GM12878 (cell line): ENCODE measurements around the gene ZNF646. TPM values are rescaled to one million over a fixed set of nuclear protein-coding genes. Genes with fewer than 3 reads are reported as not detected.

Experiments used
- ATAC-seq: fragments of 200-7000 bp; cut with Tn5 transposase; 3 replicates; pipeline ENCODE4 v1.9.1; 2020; ENCODE audit warnings: mild to moderate bottlenecking, moderate library complexity
- BruUV-seq: library from RNA; stranded (reverse); fragments of 400-500 nt; replicated peaks from 2 replicates; lab custom pipeline; 2021; lab: Mats Ljungman, UMichigan
- CTCF ChIA-PET: fragments of 300-600 bp; sonication (Branson Sonifier 250); formaldehyde crosslinking; extraction: SDS; loops from one replicate; lab custom pipeline; 2021; ENCODE audit warnings: inconsistent platforms; lab: Yijun Ruan, JAX
- POLR2A ChIA-PET: fragments of 350-600 bp; formaldehyde crosslinking; extraction: SDS; loops from one replicate; lab custom pipeline; 2021; ENCODE audit warnings: inconsistent platforms; lab: Charles Lee
- RAD21 ChIA-PET: fragments of 300-600 bp; sonication (Branson Sonifier 250); formaldehyde crosslinking; loops from one replicate; lab custom pipeline; 2023; ENCODE audit warnings: antibody characterized with exemption; ENCODE audit not compliant: unreplicated experiment; lab: Charles Lee
- SMC1A ChIA-PET: fragments of 300-600 bp; sonication (Branson Sonifier 250); formaldehyde crosslinking; loops from one replicate; lab custom pipeline; 2023; ENCODE audit not compliant: unreplicated experiment, uncharacterized antibody; lab: Charles Lee
- DNase-seq: peaks from one replicate; pipeline ENCODE4 v3.0.0-alpha.2; 2011; ENCODE audit warnings: low read depth, low spot score
- FAIRE-seq: peaks from 3 replicates; lab custom pipeline; 2011; peaks lifted over from hg19 to GRCh38; lab: Jason Lieb, UNC
- H2AFZ ChIP-seq: 2 replicates; pipeline ENCODE4 v1.6.0; 2011; ENCODE audit warnings: low read depth, low read length, control low read depth; ENCODE audit not compliant: control insufficient read depth
- H3K27ac ChIP-seq: 2 replicates; pipeline ENCODE4 v1.5.1; 2011; ENCODE audit warnings: control low read depth; ENCODE audit not compliant: control insufficient read depth, insufficient read depth
- H3K27me3 ChIP-seq, 2 experiments: replicated peaks in 1 of 2; 2 replicates each; pipeline versions ENCODE4 v1.6.0 to v1.6.1; 2011; ENCODE audit warnings: low read length in 1 of 2; ENCODE audit not compliant: control insufficient read depth in 2 of 2, insufficient read depth in 2 of 2
- H3K36me3 ChIP-seq, 2 experiments: 2 replicates each; pipeline ENCODE4 v1.5.1; 2011; ENCODE audit warnings: low read length in 1 of 2; ENCODE audit not compliant: control insufficient read depth in 2 of 2, insufficient read depth in 2 of 2
- H3K4me1 ChIP-seq: 2 replicates; pipeline ENCODE4 v1.6.1; 2011; ENCODE audit warnings: mild to moderate bottlenecking, low read length, moderate library complexity, mixed read lengths; ENCODE audit not compliant: control insufficient read depth, insufficient read depth
- H3K4me2 ChIP-seq: 2 replicates; pipeline ENCODE4 v1.6.0; 2011; ENCODE audit warnings: control low read depth; ENCODE audit not compliant: control insufficient read depth, insufficient read depth
- H3K4me3 ChIP-seq: fragments of 200-600 bp; sonication (generic); 2 replicates; pipeline ENCODE4 v1.5.1; 2016
- H3K79me2 ChIP-seq: 2 replicates; pipeline ENCODE4 v1.6.0; 2011; ENCODE audit warnings: low read length; ENCODE audit not compliant: control insufficient read depth, insufficient read depth
- H3K9ac ChIP-seq: 2 replicates; pipeline ENCODE4 v1.8.0; 2011; ENCODE audit warnings: low read length, control low read depth, mixed read lengths; ENCODE audit not compliant: control insufficient read depth, insufficient read depth
- H3K9me3 ChIP-seq: replicated peaks from 3 replicates; pipeline ENCODE4 v1.5.1; 2011; ENCODE audit warnings: mild to moderate bottlenecking, low read length; ENCODE audit not compliant: control insufficient read depth, insufficient read depth
- H4K20me1 ChIP-seq: 2 replicates; pipeline ENCODE4 v1.6.0; 2011; ENCODE audit not compliant: control insufficient read depth, insufficient read depth
- ATF7 ChIP-seq: fragments of 450-650 bp; IDR thresholded peaks from 2 replicates; pipeline ENCODE4 v1.6.1; 2016; ENCODE audit warnings: low read depth, mild to moderate bottlenecking
- MEF2A ChIP-seq: IDR thresholded peaks from 2 replicates; pipeline ENCODE4 v1.6.1; 2011; ENCODE audit warnings: low read depth, mild to moderate bottlenecking, low read length, moderate library complexity; ENCODE audit not compliant: insufficient read depth
- PBX3 ChIP-seq: IDR thresholded peaks from 2 replicates; pipeline ENCODE4 v1.6.1; 2011; ENCODE audit warnings: mild to moderate bottlenecking, low read depth, low read length, moderate library complexity; ENCODE audit not compliant: insufficient replicate concordance
- TCF12 ChIP-seq: IDR thresholded peaks from 2 replicates; pipeline ENCODE4 v1.6.1; 2011; ENCODE audit warnings: low read depth, mild to moderate bottlenecking, low read length
- USF2 ChIP-seq: IDR thresholded peaks from 2 replicates; pipeline ENCODE4 v1.6.1; 2011; ENCODE audit warnings: low read depth, low read length, improper control_type of control experiment, borderline replicate concordance
- ZNF622 ChIP-seq: fragments of 450-650 bp; IDR thresholded peaks from 2 replicates; pipeline ENCODE4 v1.6.1; 2017; ENCODE audit warnings: mild to moderate bottlenecking, inconsistent platforms
- WGBS: methylation state at CpG from one replicate; pipeline ENCODE4 v1.1.6; 2016; ENCODE audit warnings: low lambda C conversion rate; ENCODE audit not compliant: insufficient replicate concordance, insufficient coverage; ENCODE audit errors: missing lambda C conversion rate; 5-methylcytosine and 5-hydroxymethylcytosine counted together
- in situ Hi-C: fragments of 300-500 bp; cut with MboI; formaldehyde crosslinking; loops from 9 replicates; pipeline ENCODE4 v1.14.3; 2018; ENCODE audit warnings: mixed read lengths
- intact Hi-C: fragments of 100-400 bp; cut with micrococcal nuclease; formaldehyde crosslinking; loops from one replicate; pipeline ENCODE4 v1.14.2; 2022; ENCODE audit not compliant: unreplicated experiment
- polyA plus RNA-seq, 11 experiments: library from polyadenylated mRNA; depleted of rRNA in 4 of 11; unstranded in 6 of 11; stranded (reverse) in 5 of 11; fragments of >200 nt; fragmentation: Nextera tagmentation in 4 of 11; fragmentation: Illumina TruSeq in 1 of 11; extraction: Ambion mirVana in 4 of 11; extraction: Trizol in 1 of 11; gene quantifications; 1 replicate in 1 of 11; 2 replicates in 10 of 11; pipeline versions ENCODE4 v1.2.1 to v1.2.3, GENCODE V29; 2011 to 2016; ENCODE audit warnings: inconsistent platforms in 2 of 11, missing spikeins in 2 of 11, low read depth in 1 of 11
- total RNA-seq, 4 experiments: library from RNA; depleted of rRNA in 3 of 4; stranded (reverse); fragments of >200 nt in 3 of 4; fragmentation: Illumina TruSeq in 1 of 4; extraction: Trizol in 1 of 4; gene quantifications; 2 replicates each; pipeline versions ENCODE4 v1.2.1 to v1.2.3, GENCODE V29; 2013 to 2021

ZNF646 gene
- total and polyA plus RNA-seq, 10 of the 15 experiments (the other 5 are each of a cell fraction or from before 2014, with no cell fraction given): 0.10 to 21.8 (median 6.4) TPM

GRCh38 chr16:31128711-31129567 is 54.7 kb downstream of the ZNF646 start:
- ChIA-PET SMC1A (no interaction called here), POLR2A (interaction anchor here (0.6 kb wide), 1 partner anchor 159 kb away, joined by 3 read pairs; no protein-coding TSS in a partner anchor), CTCF (interaction anchor here (0.8 to 1.7 kb wide), 2 partner anchors 9 to 13 kb away, joined by 5 to 6 read pairs; no protein-coding TSS in a partner anchor), RAD21 (no interaction called here)
- Histone ChIP-seq H3K36me3 (no peaks in the 10 kb centered on the region; a peak in 2 of 4 replicates), H3K27ac (no peak overlapping the region), H3K27me3 (no peaks in the 10 kb centered on the region), H3K4me3 (no peak overlapping the region), H3K9ac (no peak overlapping the region; the same call in 1 of the 2 replicates), H4K20me1 (no peaks in the 10 kb centered on the region), H3K4me1 (no peaks in the 10 kb centered on the region), H3K9me3 (no peaks in the 10 kb centered on the region), H3K79me2 (no peaks in the 10 kb centered on the region), H2AFZ (no peak overlapping the region), H3K4me2 (no peak overlapping the region)
- in situ Hi-C loops: no loop called here
- 67% methylated on average over 14 of the region's 14 CpGs for WGBS
- intact Hi-C loops: no loop called here
- TF ChIP-seq ZNF622 (no peak), PBX3 (no peak), ATF7 (no peak), TCF12 (no peak), MEF2A (no peak), USF2 (no peak)
- ATAC-seq (peak; percentile 42; the same call in 2 of the 3 replicates), FAIRE-seq (no peak), DNase-seq (no peak)
- BruUV-seq: no TSS peak
